Left lobe of liver (tissue), 2 donors: ENCODE measurements around the gene KRTAP16-1. TPM values are rescaled to one million over a fixed set of nuclear protein-coding genes. Genes with fewer than 3 reads are reported as not detected.
"Not testable (repeated sequence)": the region's sequence is repeated elsewhere in the genome, so short reads cannot be mapped to it uniquely, and the experiment has no call there.

Source experiments
- ATAC-seq: fragments of 200-7000 bp; cut with Tn5 transposase; one replicate; pipeline ENCODE4 v1.9.1; 2020; ENCODE audit warnings: mild to moderate bottlenecking, moderate library complexity
- DNase-seq: peaks from one replicate; pipeline ENCODE4 v3.0.0-alpha.2; 2020; ENCODE audit warnings: low spot score
- total RNA-seq: library from RNA; stranded (reverse); gene quantifications from one replicate; pipeline ENCODE4 v1.2.1, GENCODE V29; 2021
- donor health status: DM: no; HTN: no; CAD: no; lungs with moderate emphysema.
- donor health status: DM: no; HTN: yes; CAD: no.

The KRTAP16-1 gene, protein sequence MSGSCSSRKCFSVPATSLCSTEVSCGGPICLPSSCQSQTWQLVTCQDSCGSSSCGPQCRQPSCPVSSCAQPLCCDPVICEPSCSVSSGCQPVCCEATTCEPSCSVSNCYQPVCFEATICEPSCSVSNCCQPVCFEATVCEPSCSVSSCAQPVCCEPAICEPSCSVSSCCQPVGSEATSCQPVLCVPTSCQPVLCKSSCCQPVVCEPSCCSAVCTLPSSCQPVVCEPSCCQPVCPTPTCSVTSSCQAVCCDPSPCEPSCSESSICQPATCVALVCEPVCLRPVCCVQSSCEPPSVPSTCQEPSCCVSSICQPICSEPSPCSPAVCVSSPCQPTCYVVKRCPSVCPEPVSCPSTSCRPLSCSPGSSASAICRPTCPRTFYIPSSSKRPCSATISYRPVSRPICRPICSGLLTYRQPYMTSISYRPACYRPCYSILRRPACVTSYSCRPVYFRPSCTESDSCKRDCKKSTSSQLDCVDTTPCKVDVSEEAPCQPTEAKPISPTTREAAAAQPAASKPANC
- not detected for total RNA-seq

DNA sequence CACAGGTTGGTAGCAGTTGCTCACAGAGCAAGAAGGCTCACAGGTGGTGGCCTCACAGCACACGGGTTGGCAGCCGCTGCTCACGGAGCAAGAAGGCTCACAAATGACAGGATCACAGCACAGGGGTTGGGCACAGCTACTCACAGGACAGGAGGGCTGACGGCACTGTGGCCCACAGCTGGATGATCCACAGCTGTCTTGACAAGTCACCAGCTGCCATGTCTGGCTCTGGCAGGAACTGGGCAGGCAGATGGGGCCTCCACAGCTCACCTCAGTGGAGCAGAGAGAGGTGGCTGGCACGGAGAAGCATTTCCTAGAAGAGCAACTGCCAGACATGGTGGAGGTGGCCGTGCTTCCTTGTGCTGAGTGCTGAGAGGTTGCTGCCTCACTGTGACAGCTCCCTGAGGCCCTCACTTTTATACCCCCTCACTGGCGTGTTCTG is at the start of gene KRTAP16-1:
Gene KRTAP16-1 (minus strand): TSS at position 392 of the 442 bp plus-strand sequence. CDS start 56 bp downstream, at position 336.
- ATAC-seq (no peak), DNase-seq (no peak)

DNA sequence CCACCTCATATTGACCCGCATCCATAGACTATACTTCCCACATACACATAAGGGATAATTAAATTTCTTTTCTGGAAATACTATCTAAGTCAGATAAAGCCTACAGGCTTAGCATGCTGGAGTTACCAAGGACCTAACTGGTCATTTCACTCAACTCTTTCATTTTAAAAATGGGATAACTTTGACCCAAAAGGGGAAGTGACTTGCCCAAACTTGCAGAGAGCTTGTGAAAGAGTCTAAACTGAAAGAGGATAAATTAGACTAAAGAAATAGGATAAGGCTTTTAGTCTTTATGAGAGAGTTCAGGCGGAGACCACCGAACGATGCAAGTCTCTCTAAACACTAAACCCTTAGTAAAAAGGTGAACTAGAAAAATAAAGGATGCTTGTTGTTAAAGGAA is 45.4 kb upstream of the KRTAP16-1 start:
- no peak for ATAC-seq
- DNase-seq: no peak

DNA sequence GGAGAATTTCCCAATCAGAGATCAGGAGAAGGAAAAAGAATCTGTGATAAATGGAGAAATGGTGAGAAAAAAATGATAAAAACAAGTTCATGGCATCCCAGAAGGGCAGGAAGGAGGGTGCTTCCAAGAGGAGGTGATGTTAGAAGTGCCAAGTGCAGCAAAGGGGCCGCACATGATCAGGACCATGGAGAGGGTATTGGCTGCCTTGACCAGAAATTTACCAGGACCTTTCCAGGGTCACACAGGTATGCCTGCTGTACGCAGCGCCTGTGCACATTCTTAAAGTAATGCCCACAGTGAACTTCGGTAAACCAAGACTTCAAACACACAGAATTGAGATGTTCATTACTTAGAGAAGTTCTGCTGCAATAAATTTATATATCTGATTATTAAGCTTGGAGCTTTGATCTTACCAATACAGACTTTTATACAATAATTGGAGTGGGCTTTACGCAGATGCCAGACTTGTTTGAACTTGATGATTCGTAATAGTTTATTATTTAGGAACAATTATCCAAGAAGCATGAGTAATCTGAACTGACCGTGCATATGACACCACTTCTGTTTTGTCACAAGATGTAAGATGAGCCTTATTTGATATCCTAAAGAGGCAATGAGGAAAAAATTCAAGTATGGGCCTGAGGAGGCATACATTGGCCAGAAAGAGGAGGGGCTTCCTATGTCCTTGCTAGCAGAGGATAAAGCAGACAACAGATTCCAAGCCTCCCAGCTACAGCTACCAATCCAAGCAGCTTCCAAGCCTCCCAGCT is 43.7 kb upstream of the KRTAP16-1 start:
- ATAC-seq (no peak), DNase-seq (no peak)

DNA sequence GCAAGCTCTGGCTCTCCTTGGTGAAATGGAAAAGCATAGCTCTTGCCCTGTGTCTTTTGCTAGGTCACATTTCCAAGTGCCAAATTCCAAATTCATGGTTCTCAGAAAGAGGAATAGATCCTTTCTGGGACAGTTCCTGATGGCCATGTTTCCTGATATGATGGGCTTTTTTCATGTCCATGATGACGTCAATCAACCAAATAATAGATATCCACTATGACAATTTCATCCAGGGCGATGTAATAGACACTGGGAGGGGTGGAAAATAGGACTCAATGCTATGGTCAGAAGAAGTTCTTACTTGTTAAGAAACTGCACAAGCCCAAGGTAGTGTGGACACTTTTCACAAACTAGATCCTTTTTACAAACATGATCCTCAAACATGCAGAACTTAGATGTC is 42.1 kb upstream of the KRTAP16-1 start:
- ATAC-seq (no peak), DNase-seq (no peak)

DNA sequence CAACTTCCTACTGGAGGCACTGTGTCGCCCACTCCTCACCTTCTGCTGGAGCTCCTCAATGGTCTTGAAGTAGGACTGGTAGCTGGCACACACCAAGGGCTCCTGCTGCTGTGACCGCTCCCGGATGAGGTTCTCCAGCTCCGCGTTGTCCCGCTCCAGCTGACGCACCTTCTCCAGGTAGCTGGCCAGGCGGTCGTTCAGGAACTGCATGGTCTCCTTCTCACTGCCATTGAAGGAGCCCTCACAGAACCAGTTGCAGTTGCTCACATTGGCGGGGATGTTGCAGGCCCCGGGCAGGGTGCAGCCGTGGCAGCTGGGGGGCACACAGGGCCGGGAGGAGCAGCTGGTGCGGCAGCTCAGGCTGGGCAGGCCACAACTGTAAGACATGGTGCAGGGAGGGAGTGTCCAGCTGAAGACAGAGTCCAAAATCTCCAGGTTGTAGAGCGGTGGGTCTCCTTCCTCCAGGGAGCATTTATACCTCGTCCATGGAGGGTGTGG is 41.3 kb upstream of the KRTAP16-1 start, which contains the start of gene KRT33A:
Gene KRT33A (minus strand): TSS at position 448 of the 498 bp plus-strand sequence. CDS start 61 bp downstream, at position 387.
- not testable (repeated sequence) for DNase-seq, ATAC-seq

DNA sequence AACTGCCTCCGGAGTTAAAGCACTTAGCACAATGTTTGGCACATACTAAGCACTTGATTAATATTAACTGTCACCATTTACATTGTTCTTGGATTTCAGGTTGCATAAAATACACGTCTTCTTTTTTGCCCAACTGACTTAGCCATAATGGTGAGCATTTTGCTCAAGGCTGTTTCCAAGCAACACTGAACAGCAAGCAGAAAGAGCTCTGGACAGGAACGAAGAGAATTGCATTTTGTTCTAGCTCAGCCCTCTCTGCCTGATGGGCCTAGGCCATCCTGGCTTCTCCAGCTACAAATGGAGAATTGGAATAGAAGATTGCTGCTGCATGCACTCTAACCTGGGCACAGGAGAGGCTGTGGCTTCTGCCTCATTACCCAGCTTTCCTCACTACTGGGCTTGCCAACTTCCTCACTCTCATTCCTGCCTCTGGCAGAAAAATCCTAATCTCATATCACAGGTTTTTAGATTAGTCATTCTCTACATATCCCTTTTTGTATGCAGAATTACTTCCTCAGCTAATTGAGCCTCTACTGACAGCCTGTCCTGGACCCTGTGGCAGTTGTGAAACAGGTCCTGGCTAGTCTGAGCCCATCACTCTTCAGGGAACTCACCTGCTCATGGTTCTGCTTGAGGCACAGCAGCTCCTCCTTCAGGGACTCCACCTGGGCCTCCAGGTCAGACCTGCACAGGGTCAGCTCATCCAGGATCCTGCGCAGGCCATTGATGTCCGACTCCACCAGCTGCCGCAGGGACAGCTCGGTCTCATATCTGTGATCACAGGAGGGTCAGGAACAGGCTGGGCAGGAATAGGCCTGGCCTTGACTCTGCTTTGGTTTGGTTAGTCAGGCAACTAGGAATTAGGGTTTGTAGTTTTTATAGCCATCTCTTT is 39.0 kb upstream of the KRTAP16-1 start:
- ATAC-seq: no peak
- DNase-seq: no peak

DNA sequence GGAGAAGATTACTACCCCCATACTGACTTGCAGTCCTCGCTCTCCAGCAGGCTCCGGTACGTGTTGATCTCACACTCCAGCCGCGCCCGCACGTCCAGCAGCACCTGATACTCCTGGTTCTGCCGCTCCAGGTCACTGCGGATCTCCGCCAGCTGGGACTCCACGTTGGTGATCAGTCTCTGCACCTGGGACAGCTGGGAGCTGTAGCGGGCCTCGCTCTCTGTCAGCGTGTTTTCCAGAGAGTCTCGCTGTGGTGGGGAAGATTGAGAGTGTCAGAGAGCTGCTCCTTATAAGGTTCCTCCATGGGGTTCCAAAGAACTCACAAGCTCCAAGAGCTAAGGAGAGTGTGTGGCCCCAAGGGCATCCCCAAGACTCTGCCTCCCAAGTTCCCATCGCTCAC is 37.3 kb upstream of the KRTAP16-1 start:
- ATAC-seq, DNase-seq: not testable (repeated sequence)

DNA sequence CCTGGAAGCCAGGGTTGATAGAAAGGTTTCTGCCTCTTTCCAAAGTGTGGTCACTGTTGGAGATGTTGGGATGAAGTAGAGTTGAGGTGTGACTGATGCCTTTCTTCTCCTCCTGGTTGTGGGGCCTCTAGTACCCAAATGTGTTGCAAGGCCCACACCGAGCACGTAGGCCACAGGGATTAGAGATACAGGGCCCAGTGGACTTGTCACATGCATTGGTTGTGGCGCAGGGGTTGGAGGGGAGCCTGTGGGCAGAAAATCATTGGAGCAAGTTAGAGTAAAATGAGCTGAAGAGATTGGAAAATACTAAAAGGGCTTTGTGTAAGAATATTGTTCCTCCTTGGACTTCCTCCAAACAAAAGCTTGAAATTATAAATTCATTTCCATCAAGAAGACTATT is 36.9 kb upstream of the KRTAP16-1 start:
- DNase-seq (no peak), ATAC-seq (no peak)

DNA sequence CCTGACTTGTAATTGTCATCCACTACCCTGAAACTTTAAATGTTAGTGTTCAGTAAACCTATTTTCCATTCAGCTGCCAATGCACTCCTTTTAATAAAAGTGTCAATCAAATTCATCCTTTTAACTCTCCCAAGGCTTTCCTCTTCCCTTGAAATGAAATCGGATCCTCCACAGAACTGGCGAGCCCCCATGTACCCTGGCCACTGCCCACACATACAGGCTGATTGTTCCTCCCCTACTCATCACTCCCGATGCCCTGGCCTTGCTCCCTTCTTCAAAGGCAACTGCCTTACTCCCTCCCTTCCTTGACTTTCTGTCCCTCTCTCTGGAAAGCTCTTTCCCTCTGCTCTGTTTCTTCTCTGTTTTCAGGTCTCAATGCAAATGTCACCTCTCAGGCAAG is 33.9 kb upstream of the KRTAP16-1 start:
- ATAC-seq: no peak

DNA sequence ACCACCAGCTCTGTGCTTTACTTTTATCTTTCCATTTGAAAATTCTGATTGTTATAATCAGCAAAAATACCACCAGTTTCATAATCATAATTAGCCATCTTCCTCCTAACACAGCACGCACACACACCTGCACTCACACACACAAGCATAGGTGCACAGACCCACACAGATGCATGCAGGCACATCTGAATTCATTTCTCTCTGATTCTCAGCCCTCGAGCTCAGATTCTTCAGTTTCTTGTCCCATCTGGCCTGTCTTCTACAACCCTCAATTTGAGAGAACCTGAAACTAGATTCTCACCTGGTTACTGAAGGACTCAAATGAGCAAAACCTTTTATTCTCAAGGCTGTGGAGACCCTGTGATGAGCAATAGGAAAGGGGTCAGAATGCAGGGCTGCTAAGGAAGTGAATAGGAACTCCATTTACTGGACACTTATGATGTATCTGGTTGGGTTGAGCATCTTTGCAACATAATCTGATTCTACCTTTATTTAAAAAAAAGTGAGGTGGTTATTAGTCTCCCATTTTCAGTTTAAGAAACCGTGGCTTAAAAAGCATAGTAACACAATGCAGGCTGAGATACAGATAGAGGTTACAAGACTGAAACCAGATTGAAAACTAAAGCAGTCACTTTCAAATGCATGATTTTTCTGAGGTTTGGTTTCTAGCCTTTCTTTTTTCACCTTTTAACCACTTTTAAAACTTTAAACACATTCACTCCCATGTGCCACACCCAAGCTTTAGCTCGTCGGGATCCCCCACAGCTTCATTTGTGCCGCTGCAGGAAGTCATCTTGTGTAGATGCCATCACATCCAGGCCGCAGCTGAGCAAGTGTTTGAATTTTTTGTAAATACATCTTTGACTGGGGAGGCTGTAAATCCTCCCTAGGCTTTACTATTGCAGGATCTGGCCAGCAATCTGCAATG is 32.1 kb upstream of the KRTAP16-1 start:
- DNase-seq (no peak), ATAC-seq (no peak)

More for the DNA sequence above, 33.9 kb upstream of the KRTAP16-1 start:
- DNase-seq: no peak

DNA sequence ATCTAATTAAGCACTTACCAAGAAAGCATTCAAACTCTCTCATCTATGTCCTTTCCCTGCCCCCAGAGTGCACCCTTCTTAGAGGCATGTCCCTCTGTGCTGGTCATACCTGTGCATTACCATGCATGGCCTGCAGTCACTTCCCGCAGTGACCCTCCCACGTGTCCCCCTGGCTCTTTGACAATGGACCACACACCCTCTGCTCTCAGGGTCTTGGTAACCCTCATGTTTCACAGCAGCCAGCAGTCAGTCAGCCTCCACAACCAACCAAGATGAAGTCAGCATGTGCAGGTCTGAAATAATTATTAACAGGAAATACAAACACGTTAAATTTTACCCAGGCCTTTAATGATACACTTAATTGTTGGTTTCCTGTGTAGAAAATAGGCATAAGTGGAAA is 31.4 kb upstream of the KRTAP16-1 start:
- DNase-seq (no peak), ATAC-seq (no peak)

DNA sequence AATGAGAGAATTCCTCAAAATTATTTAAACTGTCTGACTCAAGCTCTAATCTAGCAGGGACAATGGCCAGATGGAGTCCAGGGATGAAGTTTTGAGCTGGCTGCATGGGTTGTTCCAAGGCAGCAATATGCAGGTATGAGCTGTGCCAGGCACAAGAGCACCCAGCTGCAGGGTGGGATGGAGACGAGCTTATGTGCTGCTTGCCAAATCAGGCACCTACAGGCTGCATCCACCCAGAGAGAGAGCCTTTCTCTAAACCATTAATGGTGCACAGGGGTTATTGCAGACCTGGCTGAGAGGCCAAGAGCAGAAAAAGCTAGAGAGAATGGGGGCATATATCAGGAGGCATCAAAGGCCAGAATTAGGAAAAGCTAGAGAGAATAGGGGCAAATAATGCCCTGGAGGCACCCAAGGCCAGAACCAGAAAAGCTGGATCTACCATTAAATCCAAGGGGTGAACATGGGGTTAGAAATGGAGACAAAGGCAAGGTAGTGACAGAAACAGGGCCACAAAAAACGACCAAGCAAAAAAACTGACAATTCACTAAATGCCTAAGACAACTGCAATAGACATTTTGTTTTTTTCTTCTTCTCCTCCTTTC is 30.6 kb upstream of the KRTAP16-1 start:
- ATAC-seq (no peak), DNase-seq (no peak)

DNA sequence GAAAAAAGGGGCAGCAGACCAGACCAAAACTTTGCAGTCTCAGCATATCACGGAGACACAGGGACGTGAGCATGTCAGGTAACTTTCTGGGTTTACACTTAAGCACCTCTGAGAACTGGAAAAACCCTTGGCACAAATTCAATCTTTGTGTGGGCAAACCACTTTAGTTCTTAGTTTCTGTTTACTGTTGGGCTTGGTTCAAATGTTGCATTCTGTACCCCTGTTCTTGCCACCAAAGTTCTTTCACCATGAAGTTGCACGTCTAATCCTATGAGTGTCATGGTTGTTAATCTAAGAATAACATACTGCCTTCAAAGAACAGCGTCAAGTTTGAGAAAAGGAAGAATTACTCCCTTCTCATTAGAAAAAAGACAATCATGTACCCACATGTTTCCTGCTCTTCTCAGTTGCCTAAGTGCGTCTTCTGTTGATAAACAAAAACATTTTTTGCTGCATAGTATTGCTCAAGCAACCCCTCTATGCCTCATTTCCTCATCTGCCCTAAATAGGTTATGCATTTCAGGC is 29.9 kb upstream of the KRTAP16-1 start:
- no peak for DNase-seq

DNA sequence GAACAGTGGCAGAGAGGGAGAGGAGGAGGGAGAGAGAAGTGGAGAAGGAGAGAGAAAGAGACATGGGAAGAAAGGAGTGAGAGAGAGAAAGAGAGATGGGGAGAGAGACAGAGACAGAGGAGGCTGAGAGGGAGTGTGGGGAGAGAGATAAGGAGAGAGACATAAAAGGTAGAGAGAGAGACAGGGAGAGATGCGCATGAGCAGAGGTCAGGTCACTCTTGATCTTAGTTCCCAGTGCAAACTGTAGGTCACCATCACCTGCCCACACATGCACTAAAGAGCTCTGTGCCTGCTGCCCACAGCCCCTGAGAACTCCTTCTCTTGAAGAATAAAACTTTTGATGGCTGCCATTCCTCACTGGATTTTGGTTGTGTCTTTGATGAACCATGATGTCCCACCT is 26.6 kb upstream of the KRTAP16-1 start:
- ATAC-seq (no peak), DNase-seq (no peak)

More for the DNA sequence above, 29.9 kb upstream of the KRTAP16-1 start:
- ATAC-seq: no peak

DNA sequence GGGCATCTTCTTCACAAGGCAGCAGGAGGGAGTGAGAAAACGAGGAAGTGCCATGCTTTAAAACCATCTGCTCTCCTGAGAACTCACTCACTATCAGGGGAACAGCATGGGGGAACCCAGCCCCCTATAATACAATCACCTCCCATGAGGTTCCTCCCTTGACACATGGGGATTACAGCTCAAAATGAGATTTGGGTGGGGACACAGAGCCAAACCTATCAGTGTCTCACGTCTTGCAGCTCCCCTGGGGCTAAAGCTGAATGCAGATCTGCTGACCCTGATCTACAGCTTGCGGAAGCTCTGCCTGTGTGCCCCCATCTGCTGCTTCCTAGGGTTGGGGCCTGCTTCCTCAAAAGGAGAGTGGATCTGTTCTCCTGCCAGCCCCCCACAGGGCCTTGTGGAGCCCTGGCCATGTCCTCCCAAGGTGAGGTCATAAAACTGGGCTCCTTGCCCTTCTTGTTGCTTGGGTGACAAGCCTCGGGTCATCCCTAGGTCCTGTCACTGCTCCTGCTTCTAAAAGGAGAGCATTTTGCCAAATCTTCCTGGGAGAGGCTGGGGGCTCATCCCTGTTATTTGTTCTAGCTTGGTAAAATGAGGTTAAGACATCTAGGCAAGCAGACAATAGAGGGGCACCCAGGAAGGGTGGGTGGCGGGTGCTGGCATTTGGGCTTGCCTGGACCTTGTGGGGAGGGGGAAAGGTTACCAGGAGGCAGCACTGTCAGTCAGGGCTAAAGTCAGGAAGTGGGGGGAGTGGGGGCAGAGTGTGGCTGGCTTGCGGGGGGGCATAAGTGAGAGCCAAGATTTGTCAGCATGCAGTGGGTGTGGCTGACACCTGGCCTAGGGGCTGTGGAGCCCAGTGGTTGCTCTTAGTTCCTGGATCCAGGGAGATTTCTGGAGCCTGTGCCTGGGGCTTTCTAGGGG is 25.5 kb upstream of the KRTAP16-1 start:
- ATAC-seq (no peak), DNase-seq (no peak)

DNA sequence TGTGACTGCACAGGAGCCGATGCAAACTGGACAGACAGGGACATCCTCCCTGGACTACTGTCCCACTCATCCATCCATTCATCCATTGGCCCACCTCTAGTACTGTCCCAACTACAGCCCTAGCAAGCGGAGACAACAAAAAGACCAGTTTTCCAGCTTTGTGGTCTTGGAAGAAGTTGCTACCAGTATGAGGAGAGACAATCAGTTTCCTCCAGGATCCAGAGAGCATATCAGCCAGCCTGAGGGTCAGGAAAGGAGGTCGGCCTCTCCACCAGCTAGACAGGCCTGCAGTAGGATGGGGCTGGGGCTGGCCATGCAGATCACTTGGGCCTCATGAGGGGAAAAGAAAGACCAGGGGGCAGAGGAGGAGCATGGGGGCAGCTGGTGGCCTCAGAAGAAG is 24.7 kb upstream of the KRTAP16-1 start:
- DNase-seq (no peak), ATAC-seq (no peak)

DNA sequence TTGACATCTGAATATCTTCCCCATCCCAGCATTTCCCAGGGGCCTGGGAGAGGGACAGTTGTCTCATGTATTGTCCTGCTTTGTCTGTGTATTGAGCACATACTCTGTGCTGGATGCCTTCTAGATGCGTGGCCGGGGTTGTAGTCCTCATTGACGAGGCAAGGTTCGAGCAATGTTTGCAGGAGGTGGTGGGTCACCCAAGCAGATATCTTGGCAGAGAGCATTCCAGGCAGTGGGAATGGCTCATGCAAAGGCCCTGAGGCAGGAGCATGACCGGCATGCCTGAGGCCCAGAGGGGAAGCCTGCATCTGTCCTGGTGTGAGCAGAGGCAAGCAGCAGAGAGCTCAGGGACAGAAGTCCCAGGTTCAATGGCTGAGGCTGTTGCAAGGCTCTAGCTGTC is 24.0 kb upstream of the KRTAP16-1 start:
- DNase-seq (no peak), ATAC-seq (no peak)

DNA sequence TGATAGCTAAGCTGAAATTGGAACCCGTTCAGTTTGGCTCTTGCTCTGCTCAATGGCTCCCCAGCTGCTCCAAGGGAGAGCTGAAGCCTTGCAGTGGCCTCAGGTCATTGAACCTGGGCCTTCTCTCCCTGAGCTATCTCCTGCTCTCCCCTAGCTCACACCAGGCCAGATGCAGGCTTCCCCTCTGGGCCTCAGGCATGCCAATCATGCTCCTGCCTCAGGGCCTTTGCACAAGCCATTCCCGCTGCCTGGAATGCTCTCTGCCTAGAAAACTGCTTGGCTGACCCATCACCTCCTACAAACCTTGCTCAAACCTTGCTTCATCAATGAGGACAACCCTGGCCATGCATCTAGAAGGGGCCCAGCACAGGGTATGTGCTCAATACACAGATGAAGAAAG is 23.1 kb upstream of the KRTAP16-1 start:
- DNase-seq (no peak), ATAC-seq (no peak)
